Measurements from ENCODE around the gene CD300H. TPM values are rescaled to one million over a fixed set of nuclear protein-coding genes. Genes with fewer than 3 reads are reported as not detected.
"Not testable (repeated sequence)": the region's sequence is repeated elsewhere in the genome, so short reads cannot be mapped to it uniquely, and the experiment has no call there.

The CD300H gene
- total and polyA plus RNA-seq, 11 donors, result 0.30 to 1.5 (median 0.69) TPM; not detected in 7

- Histone ChIP-seq H3K36me3 (no peaks in the 10 kb centered on the region), H3K27ac (no peak overlapping the region), H3K4me1 (peaks cover 0 to 11% (median 0%) of the 10 kb centered on the region in 12 donors), H3K9me3 (no peaks in the 10 kb centered on the region), H3K27me3 (peaks cover 0 to 19% (median 0%) of the 10 kb centered on the region in 9 donors), H3K4me3 (no peak overlapping the region)
- no peak for DNase-seq
- intact Hi-C loops (cut with DNase I), result no loop called here
- TF ChIP-seq, protein P1, sequence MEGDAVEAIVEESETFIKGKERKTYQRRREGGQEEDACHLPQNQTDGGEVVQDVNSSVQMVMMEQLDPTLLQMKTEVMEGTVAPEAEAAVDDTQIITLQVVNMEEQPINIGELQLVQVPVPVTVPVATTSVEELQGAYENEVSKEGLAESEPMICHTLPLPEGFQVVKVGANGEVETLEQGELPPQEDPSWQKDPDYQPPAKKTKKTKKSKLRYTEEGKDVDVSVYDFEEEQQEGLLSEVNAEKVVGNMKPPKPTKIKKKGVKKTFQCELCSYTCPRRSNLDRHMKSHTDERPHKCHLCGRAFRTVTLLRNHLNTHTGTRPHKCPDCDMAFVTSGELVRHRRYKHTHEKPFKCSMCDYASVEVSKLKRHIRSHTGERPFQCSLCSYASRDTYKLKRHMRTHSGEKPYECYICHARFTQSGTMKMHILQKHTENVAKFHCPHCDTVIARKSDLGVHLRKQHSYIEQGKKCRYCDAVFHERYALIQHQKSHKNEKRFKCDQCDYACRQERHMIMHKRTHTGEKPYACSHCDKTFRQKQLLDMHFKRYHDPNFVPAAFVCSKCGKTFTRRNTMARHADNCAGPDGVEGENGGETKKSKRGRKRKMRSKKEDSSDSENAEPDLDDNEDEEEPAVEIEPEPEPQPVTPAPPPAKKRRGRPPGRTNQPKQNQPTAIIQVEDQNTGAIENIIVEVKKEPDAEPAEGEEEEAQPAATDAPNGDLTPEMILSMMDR (IDR thresholded peaks at IDR 0.05), result no peak
- TF ChIP-seq POLR2A (IDR thresholded peaks at IDR 0.05), result no peak
- no peak for ATAC-seq
- 66 to 78% (median 71%) methylated on average over 6 of the region's 6 CpGs for WGBS, 4 donors
These were observed 8.3 kb downstream of the CD300H start for GRCh38 chr17:74558882-74559519.

DNA sequence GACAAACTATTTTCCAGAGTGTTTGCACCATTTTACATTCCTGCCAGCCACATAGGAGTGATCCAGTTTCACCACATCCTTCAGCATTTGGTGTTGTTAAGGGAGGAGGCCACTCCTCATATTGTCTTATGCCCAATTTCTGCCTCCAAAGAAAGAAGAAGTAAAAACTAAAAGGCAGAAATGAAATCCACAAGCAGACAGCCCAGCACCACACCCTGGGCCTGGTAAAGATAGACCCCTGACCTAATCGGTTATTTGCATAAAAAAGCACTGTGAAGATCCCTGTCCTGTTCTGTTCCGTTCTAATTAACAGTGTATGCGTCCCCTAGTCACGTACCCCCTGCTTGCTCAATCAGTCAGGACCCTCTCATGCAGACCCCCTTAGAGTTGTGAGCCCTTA is 8.9 kb downstream of the CD300H start:
- intact Hi-C loops (cut with DNase I); H3K27ac ChIP-seq; H3K36me3 ChIP-seq; H3K9me3 ChIP-seq; H3K4me3 ChIP-seq; ATAC-seq; DNase-seq: not testable (repeated sequence)
- Histone ChIP-seq H3K4me1 (peaks cover 0 to 11% (median 0%) of the 10 kb centered on the region in 12 donors), H3K27me3 (peaks cover 0 to 19% (median 0%) of the 10 kb centered on the region in 9 donors)
- 65 to 76% (median 70%) methylated on average over 4 of the region's 4 CpGs for WGBS, 4 donors

DNA sequence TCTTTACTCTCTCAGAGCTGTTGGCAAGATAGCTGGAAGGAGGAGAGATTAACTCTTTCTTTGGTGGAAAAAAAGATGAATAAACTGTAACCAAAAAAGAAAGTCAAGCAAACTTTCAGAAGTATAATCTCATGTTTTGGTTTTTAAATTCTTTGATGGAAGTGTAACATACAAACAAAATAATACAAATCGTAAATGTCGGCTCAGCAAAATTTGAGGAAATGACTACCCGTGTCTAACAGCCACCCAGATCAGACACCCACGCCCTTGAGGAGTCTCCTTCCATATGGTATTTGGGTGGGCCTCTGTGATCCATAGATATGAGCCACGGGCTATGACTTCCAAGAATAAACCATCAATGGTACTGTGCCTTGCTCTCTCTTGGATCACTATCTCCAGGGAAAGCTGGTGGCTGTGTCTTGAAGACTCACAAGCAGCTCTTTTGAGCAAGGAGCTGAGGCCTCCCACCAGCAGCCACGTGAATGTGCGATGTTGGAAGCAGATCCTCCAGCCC is 11.8 kb downstream of the CD300H start:
- H3K36me3 ChIP-seq, result no peaks in the 10 kb centered on the region
- peaks cover 0 to 17% (median 0%) of the 10 kb centered on the region in 9 donors for H3K27me3 ChIP-seq
- H3K4me1 ChIP-seq, result peaks cover 0 to 11% (median 0%) of the 10 kb centered on the region in 12 donors
- no peak overlapping the region for H3K27ac ChIP-seq
- 53 to 60% (median 57%) methylated on average over 5 to 7 of the region's 7 CpGs for WGBS, 4 donors
- no peak overlapping the region for H3K4me3 ChIP-seq
- no peak for TF ChIP-seq POLR2A (IDR thresholded peaks at IDR 0.05)
- TF ChIP-seq, protein P1 (IDR thresholded peaks at IDR 0.05), result no peak
- no peaks in the 10 kb centered on the region for H3K9me3 ChIP-seq
- ATAC-seq (no peak), DNase-seq (no peak)
- intact Hi-C loops (cut with DNase I), result no loop called here

GRCh38 chr17:74554909-74555308 is 12.4 kb downstream of the CD300H start:
- no peaks in the 10 kb centered on the region for H3K36me3 ChIP-seq
- intact Hi-C loops (cut with DNase I), result no loop called here

More at GRCh38 chr17:74554909-74555308, 12.4 kb downstream of the CD300H start:
- Histone ChIP-seq H3K4me3 (no peak overlapping the region), H3K27ac (no peak overlapping the region), H3K9me3 (no peaks in the 10 kb centered on the region), H3K4me1 (peaks cover 0 to 11% (median 0%) of the 10 kb centered on the region in 12 donors), H3K27me3 (peaks cover 0 to 21% (median 0%) of the 10 kb centered on the region in 9 donors)
- ATAC-seq, result no peak
- TF ChIP-seq, protein P1 (IDR thresholded peaks at IDR 0.05), result no peak
- no peak for TF ChIP-seq POLR2A (IDR thresholded peaks at IDR 0.05)
- 43 to 58% (median 51%) methylated on average over 6 of the region's 6 CpGs for whole genome bisulfite sequencing, 4 donors
- no peak for DNase-seq
